KMS-11 (cell line): ENCODE data around the gene DZANK1.

ENCODE experiments used
- H2AFZ ChIP-seq: fragments of 200-600 bp; sonication (generic); 2 replicates; pipeline ENCODE4 v1.6.1; 2016; ENCODE audit warnings: antibody characterized with exemption, mixed run types, low read depth
- H3K27ac ChIP-seq: fragments of 200-600 bp; sonication (generic); 2 replicates; pipeline ENCODE4 v1.6.1; 2016; ENCODE audit warnings: mild to moderate bottlenecking, mixed run types
- H3K27me3 ChIP-seq: fragments of 200-600 bp; sonication (generic); 2 replicates; pipeline ENCODE4 v1.6.1; 2017; ENCODE audit warnings: mild to moderate bottlenecking, low read depth, mixed run types, moderate library complexity; ENCODE audit not compliant: insufficient read depth
- H3K36me3 ChIP-seq: fragments of 200-600 bp; sonication (generic); 2 replicates; pipeline ENCODE4 v1.6.1; 2017; ENCODE audit warnings: mild to moderate bottlenecking, mixed run types; ENCODE audit not compliant: insufficient read depth
- H3K4me1 ChIP-seq: fragments of 200-600 bp; sonication (generic); 2 replicates; pipeline ENCODE4 v1.6.1; 2016; ENCODE audit warnings: mild to moderate bottlenecking, low read depth, mixed run types; ENCODE audit not compliant: poor library complexity, severe bottlenecking
- H3K4me2 ChIP-seq: fragments of 200-600 bp; sonication (generic); 2 replicates; pipeline ENCODE4 v1.7.0; 2016; ENCODE audit warnings: mild to moderate bottlenecking, mixed run types
- H3K4me3 ChIP-seq: fragments of 200-600 bp; sonication (generic); IDR thresholded peaks from 2 replicates; pipeline ENCODE4 v1.6.1; 2017; ENCODE audit warnings: low read depth, low read length, mixed read lengths; ENCODE audit not compliant: insufficient read depth
- H3K79me2 ChIP-seq: fragments of 200-600 bp; sonication (generic); 2 replicates; pipeline ENCODE4 v1.6.1; 2016; ENCODE audit warnings: low read depth, mixed run types; ENCODE audit not compliant: insufficient read depth
- H3K9ac ChIP-seq: fragments of 200-600 bp; sonication (generic); 2 replicates; pipeline ENCODE4 v1.6.1; 2016; ENCODE audit warnings: mild to moderate bottlenecking, mixed run types
- H4K20me1 ChIP-seq: fragments of 200-600 bp; sonication (generic); 2 replicates; pipeline ENCODE4 v1.6.1; 2016; ENCODE audit warnings: mild to moderate bottlenecking, mixed run types; ENCODE audit not compliant: insufficient read depth
- CTCF ChIP-seq: fragments of 200-600 bp; sonication (generic); conservative IDR thresholded peaks from 2 replicates; pipeline ENCODE4 v1.6.1; 2017; ENCODE audit warnings: low read depth, mild to moderate bottlenecking, antibody characterized with exemption, low read length, moderate library complexity, mixed read lengths

Gene DZANK1

GRCh38 chr20:18427214-18427613 lies 39.6 kb downstream of the DZANK1 start:
- no peak for TF ChIP-seq CTCF
- H3K36me3 ChIP-seq = no peaks in the 10 kb centered on the region
- no peaks in the 10 kb centered on the region for H3K4me1 ChIP-seq
- no peak overlapping the region for H2AFZ ChIP-seq
- no peaks in the 10 kb centered on the region for H3K79me2 ChIP-seq
- no peak overlapping the region for H3K4me3 ChIP-seq
- no peak overlapping the region for H3K9ac ChIP-seq
- H3K4me2 ChIP-seq = no peak overlapping the region
- no peaks in the 10 kb centered on the region for H3K27me3 ChIP-seq
- no peaks in the 10 kb centered on the region for H4K20me1 ChIP-seq
- no peak overlapping the region for H3K27ac ChIP-seq

- Histone ChIP-seq H2AFZ (no peak overlapping the region), H3K4me2 (no peak overlapping the region), H3K27ac (no peak overlapping the region), H3K4me1 (no peaks in the 10 kb centered on the region), H3K4me3 (no peak overlapping the region), H3K79me2 (no peaks in the 10 kb centered on the region), H3K27me3 (no peaks in the 10 kb centered on the region), H4K20me1 (no peaks in the 10 kb centered on the region), H3K9ac (no peak overlapping the region), H3K36me3 (no peaks in the 10 kb centered on the region)
- no peak for TF ChIP-seq CTCF
Measured at GRCh38 chr20:18421608-18422007, 45.2 kb downstream of the DZANK1 start.

GRCh38 chr20:18416486-18416885 lies 50.3 kb downstream of the DZANK1 start:
- Histone ChIP-seq H3K9ac (no peak overlapping the region), H3K27me3 (no peaks in the 10 kb centered on the region), H2AFZ (no peak overlapping the region), H3K4me1 (peaks cover 17% of the 10 kb centered on the region), H3K36me3 (no peaks in the 10 kb centered on the region), H3K27ac (no peak overlapping the region), H3K79me2 (no peaks in the 10 kb centered on the region), H3K4me3 (no peak overlapping the region), H3K4me2 (no peak overlapping the region), H4K20me1 (no peaks in the 10 kb centered on the region)
- no peak for TF ChIP-seq CTCF

GRCh38 chr20:18414140-18414539 lies 52.7 kb downstream of the DZANK1 start:
- no peak for TF ChIP-seq CTCF
- Histone ChIP-seq H4K20me1 (no peaks in the 10 kb centered on the region), H3K9ac (no peak overlapping the region), H3K27ac (no peak overlapping the region), H3K27me3 (no peaks in the 10 kb centered on the region), H2AFZ (peak overlapping the region; percentile 72; the same call in 1 of the 2 replicates), H3K4me3 (no peak overlapping the region), H3K79me2 (no peaks in the 10 kb centered on the region), H3K4me2 (peak overlapping the region; percentile 50; the same call in 1 of the 2 replicates), H3K36me3 (no peaks in the 10 kb centered on the region), H3K4me1 (peaks cover 17% of the 10 kb centered on the region)
